SIG-M5 treated with dmso at 0.1 percent for 504 hours (cell line): ENCODE results near the gene PRMT5.

Experiments
- DNase-seq: peaks from one replicate; lab custom pipeline; 2025; ENCODE audit not compliant: unreplicated experiment; lab: John Stamatoyannopoulos, UW

The PRMT5 gene

GRCh38 chr14:22935156-22935555, 6.0 kb upstream of the PRMT5 start:
- DNase-seq, result no peak

- DNase-seq, result no peak
Observed at GRCh38 chr14:22932146-22932545, 3.0 kb upstream of the PRMT5 start.

GRCh38 chr14:22929961-22930364, 787 bp upstream of the PRMT5 start:
- no peak for DNase-seq

GRCh38 chr14:22928237-22929103, 706 bp downstream of the PRMT5 start:
- DNase-seq, result no peak

GRCh38 chr14:22926316-22926715, 2.9 kb downstream of the PRMT5 start:
- no peak for DNase-seq

- no peak for DNase-seq
Observed at GRCh38 chr14:22925513-22925912, 3.7 kb downstream of the PRMT5 start.

- no peak for DNase-seq
Observed at GRCh38 chr14:22923746-22924145, 5.4 kb downstream of the PRMT5 start.

- DNase-seq, result no peak
Observed at GRCh38 chr14:22922294-22922693, 6.9 kb downstream of the PRMT5 start.

- DNase-seq, result no peak
Observed at GRCh38 chr14:22920697-22921096, 8.5 kb downstream of the PRMT5 start.

- DNase-seq, result no peak
Observed at GRCh38 chr14:22919601-22919921, 9.6 kb downstream of the PRMT5 start.

- DNase-seq, result peak; percentile 100
Observed at GRCh38 chr14:22918804-22919600, 10.2 kb downstream of the PRMT5 start, which contains the start of gene RBM23. TSS of gene RBM23 (minus strand) at chr14:22919149.

- DNase-seq, result peak; percentile 83
Observed at GRCh38 chr14:22915886-22916521, 13.2 kb downstream of the PRMT5 start.

GRCh38 chr14:22914836-22915235, 14.3 kb downstream of the PRMT5 start:
- peak; percentile 32 for DNase-seq

GRCh38 chr14:22910916-22911315, 18.3 kb downstream of the PRMT5 start:
- DNase-seq, result no peak

GRCh38 chr14:22908601-22909000, 20.6 kb downstream of the PRMT5 start:
- DNase-seq, result peak; percentile 91

GRCh38 chr14:22907429-22907828, 21.7 kb downstream of the PRMT5 start:
- no peak for DNase-seq

GRCh38 chr14:22906073-22906472, 23.1 kb downstream of the PRMT5 start:
- DNase-seq, result no peak

GRCh38 chr14:22905627-22906026, 23.5 kb downstream of the PRMT5 start:
- no peak for DNase-seq

GRCh38 chr14:22903742-22904087, 25.5 kb downstream of the PRMT5 start:
- no peak for DNase-seq

- DNase-seq, result no peak
Observed at GRCh38 chr14:22901799-22902198, 27.4 kb downstream of the PRMT5 start.

GRCh38 chr14:22900081-22900799, 28.9 kb downstream of the PRMT5 start:
- peak; percentile 55 for DNase-seq
